Epithelial cell of esophagus (primary cell): ENCODE results near the gene TBC1D16.
"Not testable (repeated sequence)": the region's sequence is repeated elsewhere in the genome, so short reads cannot be mapped to it uniquely, and the experiment has no call there.

ENCODE experiments used
- DNase-seq: peaks from one replicate; pipeline ENCODE4 v3.0.0; 2010; ENCODE audit warnings: low read depth
- H3K4me3 ChIP-seq: 2 replicates; pipeline ENCODE4 v1.5.1; 2011; ENCODE audit warnings: mild to moderate bottlenecking, low read length, control low read depth
- TF ChIP-seq, protein P1 (sequence below): IDR thresholded peaks from 2 replicates; pipeline ENCODE4 v1.5.1; 2011; ENCODE audit warnings: low read depth, mild to moderate bottlenecking, low read length, control low read depth, inconsistent platforms; ENCODE audit not compliant: insufficient read depth; ENCODE audit errors: missing control alignments

The TBC1D16 gene

DNA sequence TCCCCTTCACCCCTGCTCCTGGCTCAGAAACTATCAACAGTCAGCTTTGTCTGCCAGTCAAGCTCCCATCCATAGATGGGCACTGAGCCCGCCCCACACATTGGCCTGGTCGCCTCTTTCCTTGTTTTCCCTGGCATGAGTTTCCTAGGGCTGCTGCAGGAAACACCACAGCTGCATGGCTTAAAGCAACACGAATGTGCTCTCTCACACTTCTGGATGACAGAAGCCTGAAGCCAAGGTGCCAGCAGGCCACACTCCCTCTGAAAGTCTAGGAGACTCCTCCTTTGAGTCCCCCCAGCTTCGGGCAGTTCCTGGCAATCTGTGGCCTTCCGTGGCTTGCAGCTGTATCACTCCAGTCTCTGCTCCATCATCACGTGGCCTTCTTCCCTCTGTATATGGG lies 69.9 kb downstream of the TBC1D16 start:
- DNase-seq = no peak
- TF ChIP-seq, protein P1, sequence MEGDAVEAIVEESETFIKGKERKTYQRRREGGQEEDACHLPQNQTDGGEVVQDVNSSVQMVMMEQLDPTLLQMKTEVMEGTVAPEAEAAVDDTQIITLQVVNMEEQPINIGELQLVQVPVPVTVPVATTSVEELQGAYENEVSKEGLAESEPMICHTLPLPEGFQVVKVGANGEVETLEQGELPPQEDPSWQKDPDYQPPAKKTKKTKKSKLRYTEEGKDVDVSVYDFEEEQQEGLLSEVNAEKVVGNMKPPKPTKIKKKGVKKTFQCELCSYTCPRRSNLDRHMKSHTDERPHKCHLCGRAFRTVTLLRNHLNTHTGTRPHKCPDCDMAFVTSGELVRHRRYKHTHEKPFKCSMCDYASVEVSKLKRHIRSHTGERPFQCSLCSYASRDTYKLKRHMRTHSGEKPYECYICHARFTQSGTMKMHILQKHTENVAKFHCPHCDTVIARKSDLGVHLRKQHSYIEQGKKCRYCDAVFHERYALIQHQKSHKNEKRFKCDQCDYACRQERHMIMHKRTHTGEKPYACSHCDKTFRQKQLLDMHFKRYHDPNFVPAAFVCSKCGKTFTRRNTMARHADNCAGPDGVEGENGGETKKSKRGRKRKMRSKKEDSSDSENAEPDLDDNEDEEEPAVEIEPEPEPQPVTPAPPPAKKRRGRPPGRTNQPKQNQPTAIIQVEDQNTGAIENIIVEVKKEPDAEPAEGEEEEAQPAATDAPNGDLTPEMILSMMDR = no peak
- no peak overlapping the region for H3K4me3 ChIP-seq

GRCh38 chr17:79962467-79962866 lies 73.2 kb downstream of the TBC1D16 start:
- H3K4me3 ChIP-seq, DNase-seq: not testable (repeated sequence)

DNA sequence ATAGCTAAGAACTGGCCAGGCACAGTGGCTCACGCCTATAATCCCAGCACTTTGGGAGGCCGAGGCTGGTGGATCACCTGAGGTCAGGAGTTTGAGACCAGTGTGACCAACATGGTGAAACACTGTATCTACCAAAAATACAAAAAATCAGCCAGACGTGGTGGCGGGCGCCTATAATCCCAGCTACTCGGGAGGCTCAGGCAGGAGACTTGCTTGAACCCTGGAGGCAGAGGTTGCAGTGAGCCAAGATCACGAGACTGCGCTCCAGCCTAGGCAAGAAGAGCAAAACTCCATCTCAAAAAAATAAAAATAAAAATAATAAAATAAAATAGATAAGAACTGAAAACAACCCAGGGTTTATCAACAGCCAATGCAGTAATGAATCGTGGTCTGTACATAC lies 74.1 kb downstream of the TBC1D16 start:
- DNase-seq, H3K4me3 ChIP-seq: not testable (repeated sequence)

- TF ChIP-seq, protein P1 = no peak
- H3K4me3 ChIP-seq = no peak overlapping the region
- DNase-seq = peak; percentile 66
Measured at GRCh38 chr17:79960788-79961522, 74.7 kb downstream of the TBC1D16 start.

- TF ChIP-seq, protein P1 = no peak
- DNase-seq = no peak
- no peak overlapping the region for H3K4me3 ChIP-seq
Measured at GRCh38 chr17:79959042-79959441, 76.6 kb downstream of the TBC1D16 start.

GRCh38 chr17:79956853-79957252 lies 78.8 kb downstream of the TBC1D16 start:
- TF ChIP-seq, protein P1 = no peak
- no peak overlapping the region for H3K4me3 ChIP-seq
- no peak for DNase-seq

- not testable (repeated sequence) for DNase-seq, H3K4me3 ChIP-seq
Measured at GRCh38 chr17:79956441-79956735, 79.3 kb downstream of the TBC1D16 start.

DNA sequence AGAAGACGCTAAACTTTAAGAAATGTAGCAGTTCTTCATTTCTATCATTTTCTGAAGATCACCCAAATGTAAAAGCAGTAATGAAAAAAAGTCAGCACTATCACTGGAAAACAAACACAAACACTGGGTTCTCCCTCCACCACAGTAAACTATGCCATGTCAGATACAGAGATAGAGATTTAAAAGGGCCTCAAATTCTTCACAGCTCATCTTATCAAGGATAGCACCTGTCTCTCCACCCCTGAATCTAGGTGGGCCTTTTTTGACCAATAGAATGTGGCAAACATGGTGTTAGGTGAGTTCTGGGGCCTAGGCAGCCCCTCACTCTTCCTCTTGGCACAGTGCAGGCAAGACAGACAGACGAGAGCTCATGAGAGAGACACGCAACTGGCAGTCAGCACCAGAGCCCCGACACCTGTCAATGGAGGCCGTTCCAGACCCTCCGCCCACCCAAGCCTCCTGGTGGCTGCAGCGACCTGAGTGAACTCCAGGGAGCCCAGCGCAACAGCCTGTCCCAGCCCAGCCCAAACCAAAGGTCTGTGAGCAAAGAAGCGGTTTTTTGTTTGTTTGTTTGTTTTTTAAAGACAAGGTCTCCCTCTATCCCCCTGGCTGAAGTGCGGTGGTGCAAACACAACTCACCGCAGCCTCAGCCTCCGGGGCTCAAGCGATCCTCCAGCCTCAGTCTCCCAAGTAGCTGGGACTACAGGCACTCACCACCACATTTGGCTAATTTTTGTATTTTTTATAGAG lies 79.8 kb downstream of the TBC1D16 start:
- DNase-seq = no peak
- TF ChIP-seq, protein P1 = no peak
- no peak overlapping the region for H3K4me3 ChIP-seq
